ENCODE results near the gene GLRB.

DNA sequence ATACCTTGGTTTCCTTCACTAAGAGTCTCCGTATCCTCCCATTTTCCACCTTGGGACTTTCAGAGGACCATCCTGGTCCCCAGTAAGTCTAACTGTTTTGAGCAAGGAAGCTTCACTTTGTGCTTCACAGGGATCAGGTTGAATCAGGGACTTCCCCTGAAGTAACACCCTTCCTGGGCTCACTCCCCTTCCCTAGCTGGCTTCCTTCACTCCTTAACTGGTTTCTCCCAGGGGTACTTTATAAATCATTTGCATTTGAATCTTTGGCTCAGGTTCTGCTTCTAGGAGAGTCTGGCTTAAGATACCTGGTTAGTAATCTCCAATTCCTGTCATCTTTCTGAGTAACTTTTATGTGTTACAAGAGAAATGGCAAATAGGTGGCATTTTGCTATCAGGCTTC, 120.1 kb downstream of the GLRB start:
- TF ChIP-seq, protein P1, sequence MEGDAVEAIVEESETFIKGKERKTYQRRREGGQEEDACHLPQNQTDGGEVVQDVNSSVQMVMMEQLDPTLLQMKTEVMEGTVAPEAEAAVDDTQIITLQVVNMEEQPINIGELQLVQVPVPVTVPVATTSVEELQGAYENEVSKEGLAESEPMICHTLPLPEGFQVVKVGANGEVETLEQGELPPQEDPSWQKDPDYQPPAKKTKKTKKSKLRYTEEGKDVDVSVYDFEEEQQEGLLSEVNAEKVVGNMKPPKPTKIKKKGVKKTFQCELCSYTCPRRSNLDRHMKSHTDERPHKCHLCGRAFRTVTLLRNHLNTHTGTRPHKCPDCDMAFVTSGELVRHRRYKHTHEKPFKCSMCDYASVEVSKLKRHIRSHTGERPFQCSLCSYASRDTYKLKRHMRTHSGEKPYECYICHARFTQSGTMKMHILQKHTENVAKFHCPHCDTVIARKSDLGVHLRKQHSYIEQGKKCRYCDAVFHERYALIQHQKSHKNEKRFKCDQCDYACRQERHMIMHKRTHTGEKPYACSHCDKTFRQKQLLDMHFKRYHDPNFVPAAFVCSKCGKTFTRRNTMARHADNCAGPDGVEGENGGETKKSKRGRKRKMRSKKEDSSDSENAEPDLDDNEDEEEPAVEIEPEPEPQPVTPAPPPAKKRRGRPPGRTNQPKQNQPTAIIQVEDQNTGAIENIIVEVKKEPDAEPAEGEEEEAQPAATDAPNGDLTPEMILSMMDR (IDR thresholded peaks at IDR 0.05): no peak
- TF ChIP-seq ZFX (IDR thresholded peaks at IDR 0.05; ENCODE audit: borderline replicate concordance): no peak

All from 22Rv1 (cell line).